Suprapubic skin (tissue), 3 donors: ENCODE measurements around the gene MTRR.

Source experiments
- POLR2A ChIP-seq, 2 donors: fragments of 450-650 bp; IDR thresholded peaks; one replicate each; pipeline ENCODE4 v1.6.1; 2017; ENCODE audit warnings: antibody characterized with exemption in 2 of 2, mild to moderate bottlenecking in 2 of 2, moderate library complexity in 2 of 2
- TF ChIP-seq, protein P1 (sequence below), 2 donors: fragments of 200-600 bp in 1 of 2; fragments of 450-650 bp in 1 of 2; sonication (generic) in 1 of 2; IDR thresholded peaks; one replicate each; pipeline ENCODE4 v1.5.1; 2016 to 2019; ENCODE audit warnings: antibody characterized with exemption in 2 of 2, mild to moderate bottlenecking in 1 of 2, moderate library complexity in 1 of 2

DNA sequence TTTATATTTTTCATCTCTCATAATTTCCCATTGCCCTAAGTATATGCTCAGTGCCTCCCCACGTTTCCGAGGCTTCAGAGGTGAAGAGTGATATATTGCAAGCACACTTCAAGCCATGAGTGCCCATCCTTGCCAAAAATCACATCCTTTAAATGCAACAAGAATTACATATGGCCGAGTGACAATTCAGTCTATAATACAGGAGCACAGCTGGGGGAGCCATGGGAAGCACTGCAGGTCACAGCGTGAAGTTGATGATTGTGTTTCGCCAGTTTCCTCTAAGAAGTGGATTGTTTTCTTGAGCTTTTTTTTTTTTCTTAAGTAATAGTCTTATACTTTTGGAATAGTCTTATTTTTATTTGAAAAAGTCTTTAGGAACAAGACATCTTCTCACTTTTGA lies 61.1 kb downstream of the MTRR start:
- TF ChIP-seq, protein P1, sequence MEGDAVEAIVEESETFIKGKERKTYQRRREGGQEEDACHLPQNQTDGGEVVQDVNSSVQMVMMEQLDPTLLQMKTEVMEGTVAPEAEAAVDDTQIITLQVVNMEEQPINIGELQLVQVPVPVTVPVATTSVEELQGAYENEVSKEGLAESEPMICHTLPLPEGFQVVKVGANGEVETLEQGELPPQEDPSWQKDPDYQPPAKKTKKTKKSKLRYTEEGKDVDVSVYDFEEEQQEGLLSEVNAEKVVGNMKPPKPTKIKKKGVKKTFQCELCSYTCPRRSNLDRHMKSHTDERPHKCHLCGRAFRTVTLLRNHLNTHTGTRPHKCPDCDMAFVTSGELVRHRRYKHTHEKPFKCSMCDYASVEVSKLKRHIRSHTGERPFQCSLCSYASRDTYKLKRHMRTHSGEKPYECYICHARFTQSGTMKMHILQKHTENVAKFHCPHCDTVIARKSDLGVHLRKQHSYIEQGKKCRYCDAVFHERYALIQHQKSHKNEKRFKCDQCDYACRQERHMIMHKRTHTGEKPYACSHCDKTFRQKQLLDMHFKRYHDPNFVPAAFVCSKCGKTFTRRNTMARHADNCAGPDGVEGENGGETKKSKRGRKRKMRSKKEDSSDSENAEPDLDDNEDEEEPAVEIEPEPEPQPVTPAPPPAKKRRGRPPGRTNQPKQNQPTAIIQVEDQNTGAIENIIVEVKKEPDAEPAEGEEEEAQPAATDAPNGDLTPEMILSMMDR (IDR thresholded peaks at IDR 0.05) = no peak
- no peak for TF ChIP-seq POLR2A (IDR thresholded peaks at IDR 0.05)
